HG03520 (cell line): ENCODE results near the gene REPIN1.

Source experiments
- ATAC-seq: cut with Tn5 transposase; IDR thresholded peaks from one replicate; pipeline ENCODE4 v1.9.1; 2021; ENCODE audit warnings: mild to moderate bottlenecking, moderate library complexity; ENCODE audit not compliant: unreplicated experiment

Gene REPIN1

DNA sequence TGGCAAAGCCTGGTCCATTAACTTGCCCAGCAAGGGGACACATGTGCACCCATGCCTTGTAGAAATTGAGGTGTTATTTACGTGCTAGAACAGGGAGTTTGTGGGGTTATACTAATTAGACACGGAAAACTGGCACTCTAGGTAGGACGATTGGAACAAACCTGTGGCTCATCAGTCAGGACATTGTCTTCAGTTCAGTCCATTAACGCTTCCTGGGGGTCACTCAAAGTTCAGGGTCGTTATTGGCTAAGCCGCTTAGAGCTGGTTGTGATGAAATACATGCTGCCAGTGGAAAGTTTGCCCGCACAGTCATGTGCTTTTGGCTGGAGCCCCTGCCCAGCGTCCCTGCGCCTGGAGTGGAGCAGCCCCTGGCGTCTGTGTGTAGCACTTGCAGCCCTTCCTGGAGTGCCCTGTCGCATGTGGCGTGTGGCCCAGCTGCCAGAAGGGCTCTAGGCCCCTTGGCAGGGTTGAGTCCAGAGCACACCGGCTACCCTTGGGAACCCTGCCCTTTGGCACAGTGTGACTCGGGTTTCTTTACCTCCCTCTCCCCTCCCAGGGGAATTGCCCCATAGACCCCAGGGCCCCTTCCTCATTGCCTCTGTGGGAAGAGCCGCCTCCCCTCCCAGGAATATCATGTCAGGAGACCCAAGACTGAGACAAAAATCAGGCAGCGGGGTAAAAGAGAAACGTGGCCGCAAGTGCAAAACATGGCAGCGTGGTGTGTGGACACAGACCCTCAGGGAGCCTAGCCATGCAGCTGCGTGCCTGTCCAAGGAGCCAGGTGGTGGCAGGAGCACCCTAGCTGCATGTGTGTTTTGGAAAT is 20.3 kb downstream of the REPIN1 start:
- no peak for ATAC-seq

DNA sequence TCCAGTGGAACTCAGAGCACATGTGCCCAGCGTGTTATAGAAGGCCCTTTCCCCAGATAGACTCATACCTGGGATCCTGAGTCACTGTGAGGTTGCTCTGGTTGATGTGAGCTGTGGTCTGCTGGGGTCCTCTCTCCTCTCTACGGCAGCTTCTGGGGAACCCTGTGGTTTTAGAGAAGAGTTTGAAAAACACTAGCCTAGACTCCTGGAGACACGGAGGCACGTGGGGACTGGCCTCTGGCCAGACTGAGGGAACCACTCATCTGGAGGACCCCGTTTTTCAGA is 20.9 kb downstream of the REPIN1 start:
- ATAC-seq: no peak

DNA sequence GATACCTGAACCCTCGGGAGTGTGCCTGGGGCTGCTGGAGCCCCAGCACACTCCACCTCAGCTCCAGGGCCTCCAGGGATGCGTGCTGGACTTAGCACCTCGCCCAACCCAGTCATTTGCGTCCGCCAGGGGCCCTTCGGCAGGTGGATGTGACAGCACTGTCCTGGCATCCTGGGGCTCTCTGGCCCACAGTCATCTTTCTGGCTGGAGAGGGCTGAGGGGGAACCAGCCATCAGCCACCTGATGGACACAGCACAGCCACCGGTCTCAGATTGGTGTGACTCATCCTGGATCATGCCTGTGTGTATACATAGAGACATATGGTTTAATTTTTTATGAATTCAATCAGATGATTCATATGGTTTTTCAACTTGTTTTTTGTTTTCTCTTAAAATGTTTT is 21.6 kb downstream of the REPIN1 start:
- no peak for ATAC-seq

DNA sequence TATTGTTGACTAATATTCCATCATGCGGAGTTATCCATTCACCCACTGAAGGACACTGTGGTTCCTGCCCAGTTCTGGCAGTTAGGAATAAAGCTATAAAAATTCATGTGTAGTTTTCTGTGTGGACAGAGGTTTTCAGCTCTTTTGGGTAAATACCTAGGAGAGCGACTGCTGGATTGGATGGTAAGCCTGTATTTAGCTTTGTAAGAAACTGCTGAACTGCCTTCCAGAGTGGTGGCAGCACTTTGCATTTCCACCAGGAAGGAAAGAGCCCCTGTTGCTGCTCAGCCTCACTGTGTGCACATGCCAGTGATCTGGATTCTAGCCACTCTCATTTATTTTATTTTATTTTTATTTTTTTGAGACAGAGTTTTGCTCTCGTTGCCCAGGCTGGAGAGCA is 24.7 kb downstream of the REPIN1 start:
- no peak for ATAC-seq

DNA sequence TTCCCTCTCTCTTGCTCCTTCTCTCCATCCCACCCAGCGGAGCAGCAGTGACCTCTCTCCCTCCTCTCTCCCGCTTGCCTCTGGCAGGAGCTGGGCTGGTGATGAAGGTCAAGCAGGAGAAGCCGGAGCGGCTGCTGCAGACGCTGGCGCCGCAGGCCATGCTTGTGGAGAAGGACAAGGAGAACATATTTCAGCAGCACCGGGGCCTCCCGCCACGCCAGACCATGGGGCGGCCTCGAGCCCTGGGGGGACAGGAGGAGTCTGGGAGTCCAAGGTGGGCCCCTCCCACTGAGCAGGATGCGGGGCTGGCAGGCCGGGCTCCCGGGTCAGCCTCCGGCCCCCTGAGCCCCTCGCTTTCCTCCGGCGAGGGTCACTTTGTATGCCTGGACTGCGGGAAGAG is 27.8 kb downstream of the REPIN1 start:
- ATAC-seq: no peak

DNA sequence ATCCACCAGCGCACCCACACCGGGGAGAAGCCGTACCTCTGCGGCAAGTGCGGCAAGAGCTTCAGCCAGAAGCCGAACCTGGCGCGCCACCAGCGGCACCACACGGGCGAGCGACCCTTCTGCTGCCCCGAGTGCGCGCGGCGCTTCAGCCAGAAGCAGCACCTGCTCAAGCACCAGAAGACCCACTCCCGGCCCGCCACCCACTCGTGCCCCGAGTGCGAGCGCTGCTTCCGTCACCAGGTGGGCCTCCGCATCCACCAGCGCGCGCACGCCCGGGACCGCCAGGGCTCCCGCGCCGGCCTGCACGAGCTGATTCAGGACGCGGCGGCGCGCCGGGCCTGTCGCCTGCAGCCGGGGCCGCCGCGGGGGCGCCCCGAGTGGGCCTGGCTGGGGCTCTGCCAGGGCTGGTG is 28.2 kb downstream of the REPIN1 start:
- ATAC-seq: no peak

DNA sequence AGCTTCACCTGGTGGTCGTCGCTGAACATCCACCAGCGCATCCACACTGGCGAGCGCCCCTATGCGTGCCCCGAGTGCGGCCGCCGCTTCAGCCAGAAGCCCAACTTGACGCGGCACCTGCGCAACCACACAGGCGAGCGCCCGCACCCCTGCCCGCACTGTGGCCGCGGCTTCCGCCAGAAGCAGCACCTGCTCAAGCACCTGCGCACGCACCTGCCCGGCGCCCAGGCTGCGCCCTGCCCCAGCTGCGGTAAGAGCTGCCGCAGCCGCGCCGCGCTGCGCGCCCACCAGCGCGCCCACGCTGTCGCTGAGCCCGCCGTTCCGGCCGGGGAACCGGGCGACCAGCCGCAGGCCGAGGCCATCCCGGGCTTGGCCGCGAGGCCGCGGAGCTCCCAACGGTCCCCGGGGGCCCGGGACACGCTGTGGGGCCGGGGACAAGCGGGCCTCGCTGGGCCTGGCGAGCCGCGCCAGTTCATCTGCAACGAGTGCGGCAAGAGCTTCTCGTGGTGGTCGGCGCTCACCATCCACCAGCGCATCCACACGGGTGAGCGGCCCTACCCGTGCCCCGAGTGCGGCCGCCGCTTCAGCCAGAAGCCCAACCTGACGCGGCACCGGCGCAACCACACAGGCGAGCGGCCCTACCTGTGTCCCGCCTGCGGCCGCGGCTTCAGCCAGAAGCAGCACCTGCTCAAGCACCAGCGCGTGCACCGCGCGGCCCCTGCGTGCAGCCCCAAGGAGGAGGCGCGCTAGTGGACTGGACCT is 28.9 kb downstream of the REPIN1 start:
- no peak for ATAC-seq

DNA sequence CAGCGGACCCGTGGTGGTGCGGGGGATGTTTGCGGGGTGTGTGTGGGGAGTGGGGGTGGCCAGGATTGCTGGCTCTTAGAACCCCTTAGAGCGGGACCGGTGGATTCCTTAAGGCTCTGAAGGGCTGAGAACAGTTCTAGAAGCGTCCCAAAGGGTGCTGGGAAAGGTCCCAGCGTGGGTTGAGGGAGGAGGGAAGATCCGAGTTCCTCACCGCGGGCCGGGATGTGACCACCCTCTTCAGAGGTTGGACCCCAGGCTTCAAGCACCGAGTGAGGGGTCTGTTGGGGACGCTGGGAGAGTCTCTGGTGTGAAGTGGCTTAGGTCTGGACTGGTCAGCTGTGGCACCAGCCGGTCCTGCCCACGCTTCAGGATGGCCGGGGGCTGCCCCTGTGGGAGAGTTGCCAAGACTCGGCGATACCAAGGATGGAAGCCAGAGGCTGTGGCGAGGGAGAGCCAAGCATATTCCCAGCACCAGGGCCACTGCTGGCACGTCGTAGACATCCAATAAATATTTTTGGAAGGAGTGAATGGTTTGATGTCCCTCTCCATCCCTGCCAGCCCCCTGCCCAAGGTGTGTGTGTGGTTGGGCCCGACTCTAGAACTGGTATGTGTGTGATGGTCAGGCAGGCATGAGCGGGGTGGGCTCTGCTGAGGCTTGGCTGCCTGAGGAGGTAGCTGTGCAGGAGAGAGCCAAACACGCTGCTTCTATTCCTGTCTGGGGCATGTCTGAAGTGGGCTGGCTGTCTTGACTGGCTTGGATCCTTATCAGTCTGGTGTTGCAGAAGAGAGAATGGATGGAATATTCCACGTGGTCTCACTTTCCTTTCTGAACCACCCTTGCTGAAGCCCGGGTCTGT is 29.7 kb downstream of the REPIN1 start:
- no peak for ATAC-seq

DNA sequence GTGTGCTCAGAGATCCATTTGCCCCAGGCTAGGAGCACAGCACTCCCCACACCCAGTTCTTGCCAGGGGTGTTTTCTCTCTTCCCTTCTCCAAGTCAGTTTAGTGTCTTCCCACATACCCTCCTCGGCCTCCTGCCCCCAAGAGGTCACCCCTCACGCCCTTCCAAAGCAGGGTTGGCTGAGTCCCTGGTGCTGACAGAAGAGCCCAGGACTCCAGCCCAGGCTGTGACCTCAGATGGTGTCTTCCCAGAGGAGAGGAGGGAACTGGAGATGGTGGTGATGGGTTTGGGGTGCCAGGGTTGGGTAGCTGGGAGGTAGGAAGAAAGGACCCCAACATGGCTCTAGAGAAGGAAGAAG is 30.3 kb downstream of the REPIN1 start:
- no peak for ATAC-seq

DNA sequence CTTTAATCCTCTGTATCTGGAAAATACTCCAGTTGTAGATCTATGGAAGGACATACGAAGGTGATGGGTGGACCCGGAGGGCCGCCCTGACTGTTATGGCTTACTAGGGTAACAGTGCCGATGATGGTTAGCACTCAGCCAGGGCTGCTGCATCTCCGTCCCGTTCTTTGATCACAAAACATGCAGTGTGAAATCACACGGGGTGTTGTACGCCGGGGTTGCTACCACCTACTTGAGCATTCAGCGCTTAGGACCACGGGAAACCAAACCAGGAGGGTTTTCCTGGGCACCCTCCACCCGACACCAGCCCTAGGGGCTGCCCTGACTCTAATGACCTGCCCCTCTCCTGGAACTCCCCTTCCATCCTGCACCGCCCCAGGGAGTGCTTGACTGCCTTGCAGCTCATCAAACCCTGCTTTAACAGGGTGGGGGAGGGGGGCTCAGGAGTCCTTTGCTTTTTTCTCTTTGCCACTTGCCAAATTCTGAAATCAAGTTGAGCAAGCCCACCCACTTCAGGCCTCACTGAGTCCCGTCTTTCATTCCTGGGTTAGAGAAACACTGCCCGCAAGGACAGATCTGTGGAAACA is 30.9 kb downstream of the REPIN1 start:
- ATAC-seq: no peak

DNA sequence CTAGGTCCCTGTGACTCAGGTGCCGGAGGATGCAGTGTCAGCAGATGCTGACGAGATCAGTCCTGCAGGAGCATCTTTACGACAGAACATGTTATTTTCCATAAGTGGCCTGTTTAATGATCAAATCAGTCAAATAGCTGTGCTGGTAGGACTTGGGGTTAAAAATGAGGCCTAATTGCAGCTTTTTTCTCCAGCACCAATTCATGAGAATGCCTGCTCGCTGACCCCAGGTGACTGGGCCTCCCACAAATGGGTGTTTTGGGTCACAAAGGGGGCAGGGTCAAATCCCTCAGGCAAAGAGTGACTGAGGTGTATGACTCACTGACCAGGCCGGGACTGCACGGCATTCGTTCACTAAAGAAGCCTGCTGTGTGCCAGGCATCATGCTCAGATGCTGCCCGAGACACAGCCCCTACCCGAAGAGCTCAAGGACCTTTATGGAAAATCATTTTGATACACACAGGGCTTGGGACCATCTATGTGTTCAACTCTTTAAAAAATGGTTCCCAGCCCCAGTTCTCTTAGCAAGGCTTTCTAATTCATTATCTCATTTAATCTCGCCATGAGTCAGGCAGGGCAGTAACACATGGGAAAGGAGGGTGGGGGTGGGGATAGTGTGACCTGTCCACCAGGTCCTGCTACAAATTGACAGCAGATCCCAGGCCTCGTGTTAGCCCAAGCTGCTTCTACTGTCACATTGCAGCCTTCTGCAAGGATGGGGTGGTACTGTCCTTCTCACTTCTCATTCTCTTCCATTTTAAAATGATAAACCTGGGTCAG is 31.6 kb downstream of the REPIN1 start:
- no peak for ATAC-seq

DNA sequence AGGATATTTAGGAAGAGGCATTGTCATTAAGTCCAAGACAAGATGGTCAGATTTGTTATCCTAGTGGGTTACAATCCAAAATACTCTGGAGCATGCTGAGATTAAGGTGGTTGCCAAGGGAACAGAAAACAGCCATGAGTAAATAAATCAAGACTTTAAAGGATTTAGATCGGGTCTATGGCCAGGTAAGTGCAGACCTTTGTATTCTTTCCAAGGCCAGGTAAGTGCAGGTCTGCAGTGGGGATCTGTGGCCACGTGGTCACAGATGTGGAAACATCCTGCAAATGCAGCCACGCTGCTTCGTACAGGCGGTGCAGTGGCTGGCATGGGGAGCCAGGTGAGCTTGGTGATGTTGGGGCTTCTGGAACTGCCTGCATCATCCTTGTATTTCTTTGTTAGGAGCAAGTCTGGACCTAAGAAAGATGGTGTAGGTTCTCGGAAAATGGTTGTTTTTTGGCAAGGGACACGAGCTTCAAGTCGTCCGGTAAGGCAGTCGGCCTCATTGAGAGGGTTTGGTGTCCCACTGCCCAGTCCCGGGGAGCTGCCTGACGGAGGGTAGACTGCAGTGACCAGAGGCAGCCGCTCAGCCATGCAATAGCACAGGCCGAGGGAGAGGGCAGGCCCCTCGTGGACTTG is 32.3 kb downstream of the REPIN1 start:
- no peak for ATAC-seq

DNA sequence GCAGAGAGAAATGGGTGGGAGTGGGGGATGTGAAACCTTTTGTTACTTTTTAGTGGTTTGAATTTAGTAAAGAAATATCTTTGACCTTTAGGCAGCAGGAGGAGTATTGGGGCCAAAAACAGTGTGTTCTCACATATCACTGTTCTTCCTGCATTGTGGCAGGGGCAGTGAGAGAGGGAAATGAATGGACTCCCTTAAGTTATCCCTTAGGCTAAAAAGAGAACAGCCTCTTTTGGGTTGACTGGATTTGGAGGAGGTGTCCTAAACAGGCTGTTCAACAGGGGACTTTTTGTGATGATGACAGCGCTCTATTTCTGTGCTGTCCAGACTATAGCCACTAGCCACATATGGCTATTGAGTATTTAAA is 32.8 kb downstream of the REPIN1 start:
- no peak for ATAC-seq

DNA sequence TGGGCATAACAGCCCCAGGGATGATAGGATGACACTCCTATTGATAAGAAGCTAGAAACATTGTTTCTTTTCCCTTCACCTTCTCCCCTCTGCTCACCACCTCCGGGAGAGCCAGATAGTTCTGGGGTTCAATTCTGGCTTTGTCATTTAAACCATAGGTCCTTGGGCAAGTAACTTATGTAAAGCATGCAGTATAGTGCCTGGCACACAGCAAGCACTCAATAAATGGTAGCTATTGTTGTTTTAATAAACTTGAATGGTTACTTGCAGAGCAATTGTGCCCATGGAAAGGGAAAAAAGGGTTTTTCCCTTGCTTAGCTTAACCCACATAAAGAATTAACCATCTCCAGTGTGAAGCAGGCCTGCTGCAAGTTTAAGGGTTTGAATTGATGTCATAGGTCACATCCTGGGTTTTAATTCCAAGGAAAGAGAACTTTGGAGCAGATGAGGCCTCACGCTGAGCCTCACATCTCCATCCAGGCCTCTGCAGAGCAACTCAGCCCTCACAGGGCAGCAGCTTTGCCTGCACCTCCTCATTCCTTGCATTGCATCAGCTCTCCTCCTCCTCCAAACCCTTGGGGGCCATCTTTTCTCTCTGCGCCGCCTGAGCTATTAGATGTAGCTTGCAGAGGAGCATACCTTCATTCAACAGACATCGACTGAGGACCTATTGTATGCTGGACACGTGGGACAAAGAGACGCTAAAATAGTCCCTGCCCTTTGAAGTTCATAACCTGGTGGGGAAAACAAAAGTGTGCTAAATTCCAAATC is 33.4 kb downstream of the REPIN1 start:
- ATAC-seq: no peak

DNA sequence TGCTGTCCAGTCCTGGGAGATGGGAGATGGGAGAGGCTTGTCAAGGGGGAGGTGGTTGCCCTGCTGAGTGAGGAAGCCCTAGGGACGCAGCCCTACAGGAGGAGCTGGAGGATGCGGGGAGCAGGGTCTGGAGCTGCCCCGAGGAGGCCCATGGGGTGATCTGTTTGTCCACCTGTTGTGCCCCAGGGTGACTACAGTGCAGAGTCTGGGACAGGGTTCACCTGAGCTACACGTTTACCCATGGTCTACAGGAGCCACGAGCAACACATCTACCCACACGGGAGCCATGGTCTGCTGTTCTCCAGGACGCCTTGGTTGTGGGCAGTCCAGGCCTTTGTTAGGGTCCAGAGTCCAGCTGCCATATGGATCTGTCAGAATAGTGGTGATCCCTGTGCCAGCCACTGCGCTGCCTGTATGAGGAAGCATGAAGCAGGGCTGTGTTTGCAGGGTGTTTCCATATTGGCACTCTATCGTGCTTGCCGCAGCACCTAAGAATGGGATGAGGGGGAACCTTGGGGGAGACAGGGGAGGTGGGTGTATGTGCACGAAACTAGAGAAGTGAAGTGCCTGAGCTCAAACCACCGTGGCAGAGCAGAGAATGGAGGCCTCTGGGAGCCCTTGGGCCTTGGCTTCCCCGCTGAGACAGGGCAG is 34.2 kb downstream of the REPIN1 start:
- no peak for ATAC-seq

DNA sequence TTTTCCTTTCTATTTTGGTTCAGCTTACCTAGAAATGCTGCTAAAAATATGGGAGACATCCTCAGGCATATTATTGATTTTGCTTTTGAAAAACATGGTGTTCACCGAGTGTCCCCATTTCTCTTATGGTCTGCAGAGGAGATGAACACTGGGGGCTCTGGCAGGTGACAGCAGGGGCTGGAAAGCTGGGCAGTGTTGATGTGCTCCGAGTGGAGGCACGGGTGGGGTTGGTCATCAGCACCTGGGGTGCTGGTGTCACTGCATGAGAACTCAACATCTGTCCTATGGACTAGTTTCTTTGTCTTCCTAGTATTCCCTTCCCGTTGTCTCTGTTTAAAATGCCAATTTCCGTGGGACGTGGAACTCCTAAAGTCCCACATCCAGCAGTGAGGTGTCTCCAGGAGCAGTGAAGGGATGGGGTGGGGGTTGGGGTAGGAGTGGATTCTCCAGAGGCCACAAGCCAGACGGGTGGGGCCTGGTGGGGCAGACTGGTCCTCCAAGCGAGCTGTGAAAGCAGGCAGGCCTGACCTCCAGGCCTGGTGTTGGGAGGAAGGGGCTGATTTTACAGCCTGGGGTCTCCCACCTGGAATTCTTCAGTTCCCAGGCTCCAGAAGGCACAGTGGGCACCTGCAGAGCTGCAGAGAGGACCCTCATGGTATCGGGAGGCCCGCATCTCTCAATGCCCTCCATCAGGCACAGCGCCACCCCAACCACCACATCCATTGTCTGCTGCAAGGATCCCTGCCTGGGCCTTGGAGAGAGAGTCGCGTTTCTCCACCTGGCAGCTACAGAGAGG is 35.0 kb downstream of the REPIN1 start:
- no peak for ATAC-seq

DNA sequence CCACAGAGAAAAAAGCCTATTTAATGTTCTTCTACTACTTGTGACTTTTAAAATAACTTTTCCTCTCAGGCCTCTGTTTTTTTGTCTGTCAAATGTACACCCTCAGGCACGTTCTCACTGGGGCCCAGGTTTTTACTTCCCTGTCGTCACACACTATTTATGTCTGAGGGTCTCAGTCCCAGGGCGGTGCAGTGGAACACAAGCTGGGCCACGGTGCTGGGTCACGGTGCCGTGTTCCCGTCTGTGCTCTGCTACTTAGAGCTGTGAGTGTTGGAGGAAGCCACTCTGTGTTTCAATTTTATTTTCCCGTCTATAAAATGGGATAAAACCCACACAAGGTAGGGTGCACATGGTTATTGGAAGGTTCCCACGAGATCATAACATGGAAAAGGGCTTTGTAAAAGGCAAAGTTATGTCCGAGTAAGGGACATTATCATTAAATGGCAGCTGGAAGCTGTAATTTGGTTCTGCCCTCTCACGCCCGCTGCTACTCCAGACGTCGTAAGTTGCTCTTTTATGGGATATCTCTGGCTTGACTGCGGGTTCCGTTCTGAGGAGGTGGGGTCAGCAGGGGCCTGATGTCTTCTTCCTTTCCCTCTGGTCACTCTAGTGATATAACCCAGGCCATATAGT is 35.7 kb downstream of the REPIN1 start:
- no peak for ATAC-seq
